HG03439 (cell line): ENCODE measurements around the gene FANCC.
"Not testable (repeated sequence)": the region's sequence is repeated elsewhere in the genome, so short reads cannot be mapped to it uniquely, and the experiment has no call there.

Source experiments
- ATAC-seq: cut with Tn5 transposase; IDR thresholded peaks from one replicate; pipeline ENCODE4 v1.9.1; 2021; ENCODE audit warnings: mild to moderate bottlenecking, moderate library complexity; ENCODE audit not compliant: unreplicated experiment

Gene FANCC

GRCh38 chr9:95239071-95239470 is 78.4 kb downstream of the FANCC start:
- no peak for ATAC-seq

- no peak for ATAC-seq
Measured at GRCh38 chr9:95237336-95237735, 80.2 kb downstream of the FANCC start.

GRCh38 chr9:95230046-95230445 is 87.5 kb downstream of the FANCC start:
- no peak for ATAC-seq

GRCh38 chr9:95229230-95229915 is 88.1 kb downstream of the FANCC start:
- no peak for ATAC-seq

GRCh38 chr9:95226921-95227320 is 90.6 kb downstream of the FANCC start:
- ATAC-seq = no peak

GRCh38 chr9:95225726-95226106 is 91.8 kb downstream of the FANCC start:
- ATAC-seq = no peak

- no peak for ATAC-seq
Measured at GRCh38 chr9:95225076-95225725, 92.3 kb downstream of the FANCC start.

GRCh38 chr9:95224376-95225019 is 93.0 kb downstream of the FANCC start:
- ATAC-seq = no peak

GRCh38 chr9:95220352-95220751 is 97.2 kb downstream of the FANCC start:
- ATAC-seq = not testable (repeated sequence)

- ATAC-seq = no peak
Measured at GRCh38 chr9:95218773-95219172, 98.7 kb downstream of the FANCC start.

GRCh38 chr9:95217936-95218335 is 99.6 kb downstream of the FANCC start:
- ATAC-seq = no peak

GRCh38 chr9:95215336-95215898 is 102.1 kb downstream of the FANCC start:
- no peak for ATAC-seq

- ATAC-seq = no peak
Measured at GRCh38 chr9:95213117-95213516, 104.4 kb downstream of the FANCC start.

- no peak for ATAC-seq
Measured at GRCh38 chr9:95211028-95211427, 106.5 kb downstream of the FANCC start.

- no peak for ATAC-seq
Measured at GRCh38 chr9:95207403-95207802, 110.1 kb downstream of the FANCC start.

- no peak for ATAC-seq
Measured at GRCh38 chr9:95206143-95206542, 111.4 kb downstream of the FANCC start.

- ATAC-seq = no peak
Measured at GRCh38 chr9:95204710-95205109, 112.8 kb downstream of the FANCC start.

- ATAC-seq = no peak
Measured at GRCh38 chr9:95204310-95204709, 113.2 kb downstream of the FANCC start.

GRCh38 chr9:95203019-95203418 is 114.5 kb downstream of the FANCC start:
- not testable (repeated sequence) for ATAC-seq

GRCh38 chr9:95202076-95202681 is 115.3 kb downstream of the FANCC start:
- no peak for ATAC-seq

- ATAC-seq = no peak
Measured at GRCh38 chr9:95201206-95201605, 116.3 kb downstream of the FANCC start.
